Measurements from ENCODE around the gene CD6.

Gene CD6

DNA sequence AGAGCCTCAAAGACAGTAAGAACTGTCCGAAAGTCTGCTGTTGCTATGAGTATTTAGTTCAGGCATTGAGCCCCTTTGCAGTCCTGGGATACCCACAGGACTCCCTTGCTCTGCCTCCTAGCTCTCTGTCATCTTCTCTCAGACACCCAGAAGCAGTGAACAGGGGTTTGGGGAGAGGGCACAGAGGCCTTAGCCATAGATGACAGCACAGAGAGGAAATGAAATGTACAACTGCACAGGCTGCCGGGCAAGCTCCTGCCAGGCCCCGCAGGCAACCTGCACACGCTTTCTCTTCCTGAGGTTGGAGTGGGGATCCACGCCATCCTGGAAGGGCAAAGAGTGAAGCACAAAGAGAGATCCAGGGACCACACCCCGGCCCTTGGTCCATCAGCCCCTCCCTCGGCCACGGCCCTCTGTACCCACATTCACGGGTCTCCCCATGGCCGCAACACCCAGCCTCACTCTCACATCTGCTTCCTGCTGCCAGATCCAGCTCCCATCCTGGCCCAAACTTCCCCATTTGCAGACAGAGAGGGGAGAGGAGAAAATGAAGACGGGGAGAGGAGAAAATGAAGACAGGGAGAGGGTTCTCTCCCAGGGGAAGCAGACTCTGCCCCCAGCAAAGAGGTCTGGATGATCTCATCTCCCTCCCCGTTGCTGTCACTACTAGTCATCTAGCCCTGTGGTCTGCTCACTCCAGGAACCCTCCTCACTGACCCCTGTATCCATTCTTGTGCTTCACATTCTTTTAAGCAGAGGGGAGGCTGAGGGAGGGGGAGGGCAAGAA is 40.7 kb downstream of the CD6 start:
- peak; percentile 69 for DNase-seq

DNA sequence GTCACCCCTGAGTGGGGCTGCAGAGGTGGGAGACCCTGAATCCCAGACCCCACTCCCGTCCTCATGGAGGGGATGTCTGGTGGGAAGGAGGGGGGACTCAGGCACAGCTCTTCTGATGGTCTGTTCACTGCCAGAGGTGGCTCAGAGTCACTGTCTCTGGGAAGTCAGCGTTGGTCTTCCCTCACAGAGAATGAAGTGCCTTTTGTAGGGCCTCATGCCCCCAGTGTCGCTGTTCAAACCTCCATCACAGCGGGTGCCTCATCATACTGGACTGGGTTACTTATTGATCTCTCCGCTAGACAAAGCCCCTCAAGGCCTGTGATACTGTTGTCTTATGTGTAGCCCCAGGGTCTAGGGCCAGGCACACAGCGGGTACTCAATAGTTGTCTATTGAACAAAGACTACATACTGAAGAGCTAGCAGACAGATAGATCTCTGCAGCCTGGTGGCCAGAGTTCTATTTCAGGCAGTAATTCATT is 41.3 kb downstream of the CD6 start:
- no peak for DNase-seq

DNA sequence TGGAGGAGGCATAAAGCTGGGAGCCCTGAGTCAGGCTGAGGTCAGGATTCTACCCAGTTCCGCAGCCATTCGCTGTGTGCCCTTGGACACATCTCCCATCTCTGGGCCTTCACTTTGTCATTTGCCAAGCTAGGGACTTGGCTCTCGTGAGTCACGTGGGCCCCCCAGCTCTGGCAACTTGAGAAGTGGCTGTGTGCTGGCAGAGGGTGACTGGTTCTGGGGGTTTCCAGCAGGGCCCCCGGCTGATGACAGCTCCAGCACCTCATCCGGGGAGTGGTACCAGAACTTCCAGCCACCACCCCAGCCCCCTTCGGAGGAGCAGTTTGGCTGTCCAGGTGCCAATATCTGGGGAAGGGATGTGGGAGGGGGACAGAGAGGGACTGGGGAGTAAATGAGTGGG is 46.6 kb downstream of the CD6 start:
- DNase-seq: no peak

DNA sequence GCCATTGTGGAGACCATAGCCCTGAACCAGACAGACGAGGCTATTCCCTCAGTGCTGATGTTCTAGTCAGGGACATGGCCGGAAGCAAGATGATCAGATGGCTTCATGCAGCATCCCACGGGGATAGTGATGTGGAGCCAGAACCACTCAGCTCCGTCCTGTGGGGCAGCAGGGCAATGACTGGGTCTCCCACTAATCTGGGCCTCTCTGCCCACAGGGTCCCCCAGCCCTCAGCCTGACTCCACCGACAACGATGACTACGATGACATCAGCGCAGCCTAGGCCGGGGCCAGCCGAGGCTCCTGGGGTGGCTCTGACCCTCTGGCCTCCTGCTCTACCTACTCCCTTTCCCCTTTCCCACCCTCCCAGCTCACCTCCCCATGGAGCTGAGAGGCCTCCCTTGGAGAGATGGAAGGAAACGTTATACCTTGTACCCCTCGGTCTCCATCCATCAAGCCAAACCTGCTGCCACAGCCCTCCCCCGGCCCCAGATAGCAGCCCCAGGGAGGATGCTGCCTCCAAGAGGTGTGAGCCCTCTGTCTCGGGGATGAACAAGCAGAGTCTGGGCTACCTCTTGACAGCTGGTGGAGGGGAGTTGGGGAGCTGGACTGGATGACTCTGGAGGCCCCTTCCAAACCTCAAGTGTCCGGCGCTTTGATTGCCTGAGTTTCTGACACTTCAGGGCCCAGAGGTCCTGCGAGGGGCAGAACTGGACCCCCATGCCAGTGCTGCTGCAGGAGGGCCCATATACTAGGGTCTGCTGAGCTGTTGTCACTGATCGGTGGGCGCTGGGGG is 47.8 kb downstream of the CD6 start:
- no peak for DNase-seq

DNA sequence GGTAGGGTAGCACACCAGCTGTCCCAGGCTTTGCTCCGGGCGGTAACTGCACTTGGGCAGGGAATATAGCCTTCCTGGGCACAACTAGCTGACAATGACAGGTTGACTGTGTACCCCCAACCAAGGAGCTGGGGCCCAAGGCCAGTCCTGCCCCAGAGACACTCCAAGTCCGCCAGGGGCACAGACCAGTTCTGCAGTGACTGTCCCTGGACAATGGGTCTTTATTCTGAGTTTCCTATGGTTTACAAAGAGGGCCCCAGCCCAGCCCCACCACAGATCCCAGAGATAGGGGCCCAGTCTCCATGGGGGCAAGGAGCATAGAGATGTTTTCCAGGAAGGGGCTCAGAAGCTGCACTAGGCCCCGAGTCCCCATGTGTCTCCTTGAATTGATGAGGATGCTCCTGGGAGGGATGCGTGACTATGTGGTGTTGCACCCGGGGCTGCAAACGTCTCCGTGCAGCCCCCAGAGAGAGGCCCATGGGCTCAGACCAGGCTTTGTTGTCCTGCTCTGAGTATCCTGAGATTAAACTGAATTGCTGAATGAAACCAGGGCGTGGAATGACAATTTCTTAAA is 48.4 kb downstream of the CD6 start:
- no peak for DNase-seq

DNA sequence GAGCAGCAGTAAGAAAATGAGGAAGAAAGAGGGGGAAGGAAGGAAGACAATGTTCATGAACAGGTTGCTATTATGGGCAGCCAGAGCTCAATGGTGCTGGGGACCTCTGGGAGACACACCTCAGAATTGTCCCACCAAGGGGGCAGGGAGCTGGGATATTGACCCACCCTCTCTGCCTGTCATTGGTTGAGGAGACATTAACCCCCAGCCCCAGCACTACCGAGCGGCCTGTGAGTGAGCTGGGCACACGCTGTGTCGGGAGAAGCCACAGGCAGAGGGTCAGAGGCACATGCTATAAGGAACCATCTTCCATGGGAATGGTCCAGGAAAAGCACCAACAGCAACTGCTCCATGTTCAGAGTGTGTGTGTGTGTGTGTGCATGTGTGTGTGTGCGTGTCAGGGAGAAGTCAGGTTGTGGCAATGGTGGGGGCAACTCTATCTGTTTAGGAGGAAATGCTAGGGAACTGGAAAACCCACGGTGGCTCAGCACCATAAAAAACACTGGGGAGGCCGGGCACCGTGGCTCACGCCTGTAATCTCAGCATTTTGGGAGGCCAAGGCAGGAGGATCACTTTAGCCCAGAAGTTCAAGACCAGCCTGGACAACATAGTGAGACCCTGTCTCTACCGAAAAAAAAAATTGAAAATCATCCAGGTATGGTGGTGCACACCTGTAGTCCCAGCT is 49.2 kb downstream of the CD6 start:
- no peak for DNase-seq

- no peak for DNase-seq
Measured at GRCh38 chr11:61021661-61022212, 50.3 kb downstream of the CD6 start.

- DNase-seq: no peak
Measured at GRCh38 chr11:61022311-61023085, 51.0 kb downstream of the CD6 start.

- DNase-seq: no peak
Measured at GRCh38 chr11:61023086-61023965, 51.8 kb downstream of the CD6 start.

DNA sequence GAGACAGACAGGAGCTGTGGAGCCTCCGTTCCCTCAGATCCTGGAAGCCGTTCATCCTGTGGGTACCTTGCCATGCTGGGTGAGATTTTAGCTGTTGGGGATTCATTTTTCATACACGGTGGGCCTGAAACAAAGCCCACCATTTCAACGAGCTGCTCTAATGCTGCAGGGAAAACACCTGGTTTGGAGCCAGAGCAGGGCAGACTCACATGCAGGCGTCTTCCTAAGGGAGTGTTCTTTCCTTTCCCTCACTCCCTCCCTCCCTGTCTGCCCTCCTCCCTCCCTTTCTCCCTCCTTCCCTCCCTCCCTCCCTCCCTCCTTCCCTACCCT is 52.5 kb downstream of the CD6 start:
- DNase-seq: no peak

DNA sequence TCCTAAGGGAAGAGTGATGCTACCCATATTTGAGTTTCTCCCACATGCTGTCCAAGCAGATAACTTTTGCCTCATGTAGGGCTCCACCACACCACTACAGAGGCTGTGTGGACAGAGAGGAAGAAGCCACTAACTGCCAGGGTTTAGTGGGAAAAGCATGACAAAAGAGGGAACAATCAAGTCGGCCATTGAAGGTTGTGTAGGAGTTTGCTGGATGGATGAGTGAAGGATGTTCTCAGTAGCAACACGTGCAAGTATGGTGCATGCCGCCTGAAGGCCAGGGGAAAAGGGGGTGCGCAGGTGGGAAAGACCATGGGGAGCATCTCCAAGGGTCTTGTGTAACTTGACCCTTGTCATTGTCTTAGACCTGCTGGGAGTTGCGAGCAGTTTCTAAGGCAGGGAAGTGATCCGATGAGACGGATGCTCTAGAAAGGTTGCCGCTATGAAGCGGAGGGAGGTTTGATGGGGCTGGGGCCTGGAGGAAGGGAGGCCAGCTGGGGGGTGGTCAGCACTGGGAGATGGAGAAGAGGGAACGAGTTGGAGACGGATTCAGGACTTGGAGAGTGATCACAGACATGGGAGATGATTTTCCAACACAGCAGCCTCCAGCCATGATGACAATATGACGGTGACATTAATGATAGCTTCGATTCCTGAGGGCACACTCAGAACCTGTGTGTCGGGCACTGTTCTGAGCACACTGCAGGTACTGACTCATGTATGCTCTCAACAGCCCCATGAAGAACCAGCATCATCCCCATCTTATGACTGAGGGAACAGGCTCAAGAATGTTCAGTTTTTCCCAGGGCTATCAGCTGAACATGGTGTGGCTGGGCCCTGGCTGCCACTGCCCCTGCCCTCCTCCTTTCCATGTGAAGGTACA is 53.7 kb downstream of the CD6 start:
- DNase-seq: no peak

DNA sequence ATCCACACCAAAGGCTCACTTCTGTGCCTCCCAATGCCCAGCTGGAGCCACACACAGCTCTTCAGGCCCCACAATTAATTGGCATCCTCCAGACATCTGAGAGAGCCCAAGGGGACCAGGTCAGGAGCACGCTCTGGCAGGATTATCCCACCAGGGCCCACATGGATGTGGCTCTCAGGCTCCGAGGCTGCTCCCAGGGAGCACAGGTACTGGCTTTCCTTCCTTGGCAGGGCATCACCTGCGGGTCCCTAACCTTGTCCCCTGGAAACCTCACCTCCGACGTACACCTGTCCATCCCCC is 54.3 kb downstream of the CD6 start:
- no peak for DNase-seq

GRCh38 chr11:61026121-61027031 is 54.9 kb downstream of the CD6 start:
- DNase-seq: no peak

DNA sequence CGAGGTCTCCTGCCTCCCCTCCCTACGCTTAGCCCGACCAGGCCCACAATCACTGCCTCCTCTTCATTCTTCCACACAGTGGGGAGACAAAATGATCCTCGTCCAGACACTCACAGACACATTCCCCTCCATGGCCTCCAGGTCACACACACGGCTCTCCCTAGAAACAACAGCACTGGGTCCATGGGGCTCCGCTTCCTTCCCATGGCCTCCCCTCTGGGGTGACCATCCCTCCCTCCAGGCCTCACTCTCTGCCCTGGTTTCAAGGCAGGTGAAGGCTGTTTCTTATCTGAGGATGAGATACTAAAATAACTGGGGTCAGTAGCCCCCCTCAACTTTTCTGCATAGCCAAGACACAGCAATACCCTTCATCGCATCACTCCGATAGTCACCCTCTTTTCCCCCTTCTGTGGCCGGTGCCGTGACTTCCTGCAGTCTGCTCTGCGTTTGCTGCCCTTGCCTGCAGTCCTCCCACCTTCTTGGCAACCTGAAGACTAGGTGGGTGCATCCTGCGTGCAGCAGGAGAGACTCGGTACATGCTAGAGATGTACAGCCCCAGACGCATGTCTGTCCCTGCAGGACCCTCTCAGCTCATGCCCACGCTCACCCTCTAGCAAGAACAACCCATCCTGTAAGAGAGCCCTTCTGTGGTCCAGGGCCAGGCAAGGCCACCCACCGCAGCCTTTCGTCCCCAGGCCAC is 55.8 kb downstream of the CD6 start:
- DNase-seq: no peak

DNA sequence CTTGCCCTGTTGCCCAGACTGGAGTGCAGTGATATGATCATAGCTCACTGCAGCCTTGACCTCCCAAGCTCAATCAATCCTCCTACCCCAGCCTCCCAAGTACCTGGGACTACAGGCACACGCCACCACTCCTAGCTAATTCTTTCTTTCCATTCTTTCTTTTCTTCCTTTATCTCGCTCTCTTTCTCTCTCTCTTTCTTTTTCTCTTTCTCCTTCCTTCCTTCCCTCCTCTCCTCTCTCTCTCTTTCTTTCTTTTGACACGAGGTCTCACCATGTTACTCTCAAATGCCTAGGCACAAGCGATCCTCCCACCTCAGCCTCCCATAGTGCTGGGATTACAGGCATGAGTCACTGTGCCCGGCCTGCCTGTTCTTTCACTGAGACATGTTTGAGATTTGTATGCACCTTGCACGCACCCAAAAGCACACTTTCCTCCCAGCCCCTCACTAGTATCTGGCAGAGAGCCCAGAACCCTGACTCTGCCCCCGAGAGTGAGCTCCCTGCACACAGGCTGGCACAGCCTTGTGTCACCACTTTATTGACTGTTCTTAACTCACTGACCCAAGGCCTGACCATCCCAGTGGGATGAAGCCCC is 56.8 kb downstream of the CD6 start:
- DNase-seq: no peak

DNA sequence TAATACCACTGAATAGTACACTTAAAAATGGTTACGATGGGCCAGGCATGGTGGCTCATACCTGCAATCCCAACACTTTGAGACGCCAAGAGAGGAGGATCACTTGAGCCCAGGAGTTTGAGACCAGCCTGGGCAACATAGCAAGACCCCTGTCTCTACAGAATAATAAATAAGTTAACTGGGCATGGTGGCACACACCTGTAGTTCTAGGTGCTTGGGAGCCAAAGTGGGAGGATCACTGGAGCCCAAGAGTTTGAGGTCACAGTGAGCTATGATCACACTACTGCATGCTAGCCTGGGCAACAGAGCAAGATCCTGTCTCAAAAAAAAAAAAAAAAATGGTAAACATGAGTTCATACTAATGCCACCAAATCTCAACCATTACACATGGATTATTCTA is 61.3 kb downstream of the CD6 start:
- no peak for DNase-seq

GRCh38 chr11:61033417-61033816 is 61.9 kb downstream of the CD6 start:
- no peak for DNase-seq

GRCh38 chr11:61034111-61034510 is 62.6 kb downstream of the CD6 start:
- no peak for DNase-seq

Data from EL (cell line).